ENCODE data around the gene SIGLEC9.

SIGLEC9 gene

DNA sequence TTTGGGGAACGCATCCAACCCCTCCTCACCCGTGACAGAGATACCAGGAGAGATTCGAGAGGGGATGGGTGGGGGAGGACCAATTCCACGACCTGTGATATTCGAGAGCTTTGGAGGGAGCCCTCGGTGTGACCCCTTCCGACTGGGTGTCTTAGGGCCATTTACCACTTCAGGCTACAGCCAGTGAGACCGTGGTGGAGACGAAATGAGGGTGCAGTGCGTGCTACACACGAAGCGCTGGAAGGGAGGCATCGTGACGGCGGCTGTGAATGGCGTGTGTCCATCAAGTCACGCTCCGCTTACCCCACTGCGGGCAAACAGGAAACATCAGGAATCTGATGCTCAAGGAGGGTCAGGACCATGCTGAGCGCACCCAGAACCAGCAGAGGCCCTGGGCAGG is 26.9 kb upstream of the SIGLEC9 start:
- DNase-seq = no peak

DNA sequence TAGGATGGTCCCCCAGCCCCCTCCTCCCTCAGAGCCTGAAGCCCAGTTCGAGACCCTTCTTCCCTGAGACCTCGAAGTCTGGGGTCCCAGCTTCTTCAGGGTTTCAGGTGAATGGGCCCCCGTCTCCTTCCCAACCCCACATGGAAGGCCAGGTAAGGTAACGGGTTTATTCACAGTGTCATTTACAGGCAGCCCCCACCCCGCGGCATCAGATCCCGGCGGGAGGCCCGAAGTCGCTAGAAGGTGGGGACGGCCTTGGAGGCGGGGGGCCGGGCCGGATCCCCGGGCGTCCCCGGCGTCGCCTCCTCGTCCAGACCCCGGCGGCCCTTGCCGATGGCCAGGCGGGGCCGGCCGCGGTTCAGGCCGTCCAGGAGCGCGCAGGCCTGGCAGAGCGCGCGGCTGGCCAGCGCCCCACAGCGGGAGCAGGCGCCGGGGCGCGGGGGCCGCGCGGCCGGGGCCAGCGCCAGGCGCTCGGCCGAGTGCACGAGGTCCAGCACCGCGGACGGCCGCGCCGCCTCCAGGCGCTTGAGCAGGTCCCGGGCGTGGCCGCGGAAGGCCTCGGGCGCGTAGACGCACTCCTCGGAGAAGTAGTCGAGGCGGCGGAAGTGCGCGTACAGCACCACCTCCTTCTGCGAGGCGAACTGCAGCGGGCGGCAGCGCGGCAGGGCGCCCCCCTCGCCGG is 26.2 kb upstream of the SIGLEC9 start:
- DNase-seq = no peak

DNA sequence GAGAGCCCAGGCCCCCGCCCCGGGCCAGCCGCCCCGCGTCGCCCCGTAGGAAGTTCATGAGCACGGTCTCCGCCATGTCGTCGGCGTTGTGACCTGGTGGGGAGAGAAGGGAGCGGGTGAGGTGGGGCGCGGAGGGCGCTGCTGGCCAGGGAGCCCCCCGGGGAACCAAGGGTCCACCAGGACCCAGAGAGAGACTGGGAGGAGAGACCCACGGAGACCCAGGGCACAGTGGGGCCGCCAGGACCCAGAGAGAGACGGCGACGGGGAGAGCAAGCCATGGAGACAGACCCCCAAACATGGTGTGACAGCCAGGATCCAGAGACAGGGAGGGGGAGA is 25.7 kb upstream of the SIGLEC9 start:
- DNase-seq = no peak

DNA sequence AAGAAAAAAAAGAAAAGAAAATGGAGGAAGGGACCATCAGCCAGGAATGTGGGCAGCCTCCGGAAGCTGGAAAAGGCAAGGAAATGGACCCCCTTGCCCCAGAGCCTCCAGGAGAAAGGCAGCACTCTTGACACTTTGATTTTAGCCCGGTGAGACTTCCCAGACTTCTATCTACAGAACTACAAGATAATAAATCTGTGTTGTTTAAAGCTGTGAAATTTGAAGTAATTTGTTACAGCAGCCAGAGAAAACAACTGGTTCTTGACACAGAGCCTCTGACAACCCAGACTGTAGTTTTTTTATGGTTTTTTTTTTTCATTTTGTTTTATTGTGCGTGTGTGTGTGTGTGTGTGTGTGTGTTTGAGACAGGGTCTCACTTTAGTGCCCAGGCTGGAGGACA is 24.1 kb upstream of the SIGLEC9 start:
- no peak for DNase-seq

- DNase-seq = no peak
These were observed 23.4 kb upstream of the SIGLEC9 start for GRCh38 chr19:51101171-51101865.

DNA sequence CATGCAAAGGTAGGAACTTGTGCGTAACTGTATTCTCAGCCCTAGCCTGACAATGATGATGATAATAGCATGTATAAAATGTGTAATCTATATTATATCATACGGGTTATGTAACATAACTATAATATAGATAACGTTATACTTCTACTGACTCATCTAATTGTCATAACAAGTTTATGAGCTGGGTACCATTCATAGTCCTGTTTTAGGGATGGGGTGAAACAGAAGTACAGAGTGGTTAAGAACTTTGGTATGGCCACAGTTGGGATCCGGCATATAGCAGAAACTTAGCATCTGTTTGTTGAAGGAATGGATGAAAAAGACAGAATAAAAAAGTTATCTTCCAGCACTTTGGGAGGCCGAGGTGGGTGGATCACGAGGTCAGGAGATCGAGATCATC is 21.7 kb upstream of the SIGLEC9 start:
- DNase-seq = no peak

- no peak for DNase-seq
These were observed 20.8 kb upstream of the SIGLEC9 start for GRCh38 chr19:51103926-51104341.

DNA sequence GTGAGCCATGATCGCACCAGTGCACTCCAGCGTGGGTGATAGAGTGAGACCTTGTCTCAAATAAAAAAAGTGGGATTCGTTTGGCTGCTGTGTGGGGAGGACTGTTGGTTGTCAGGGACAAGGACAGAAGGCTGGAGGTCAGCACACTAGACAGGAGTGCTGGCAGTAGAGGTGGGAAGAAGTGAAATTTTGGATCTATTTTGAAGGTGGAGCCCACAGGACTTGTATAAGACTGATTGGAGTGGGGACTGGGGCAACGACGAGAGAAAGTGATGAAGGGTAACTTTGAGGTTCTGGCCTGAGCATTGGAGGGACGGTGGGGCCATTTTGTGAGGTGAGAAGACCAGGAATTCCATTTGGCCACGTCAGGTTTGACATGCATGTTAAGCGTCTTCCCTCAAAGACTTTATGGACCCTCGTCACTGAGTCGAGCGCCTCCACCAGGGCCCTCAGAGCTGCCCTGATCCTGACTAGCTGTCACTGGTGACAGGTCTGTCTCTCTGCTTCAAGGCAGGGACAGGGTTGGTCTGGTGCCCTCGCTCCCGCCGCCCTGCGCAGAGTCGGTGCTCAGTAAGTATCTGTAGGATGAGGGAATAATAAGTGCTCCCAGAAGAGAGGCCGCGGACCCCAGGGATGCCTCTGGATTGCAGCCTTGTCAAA is 17.2 kb upstream of the SIGLEC9 start:
- peak; percentile 55 for DNase-seq

DNA sequence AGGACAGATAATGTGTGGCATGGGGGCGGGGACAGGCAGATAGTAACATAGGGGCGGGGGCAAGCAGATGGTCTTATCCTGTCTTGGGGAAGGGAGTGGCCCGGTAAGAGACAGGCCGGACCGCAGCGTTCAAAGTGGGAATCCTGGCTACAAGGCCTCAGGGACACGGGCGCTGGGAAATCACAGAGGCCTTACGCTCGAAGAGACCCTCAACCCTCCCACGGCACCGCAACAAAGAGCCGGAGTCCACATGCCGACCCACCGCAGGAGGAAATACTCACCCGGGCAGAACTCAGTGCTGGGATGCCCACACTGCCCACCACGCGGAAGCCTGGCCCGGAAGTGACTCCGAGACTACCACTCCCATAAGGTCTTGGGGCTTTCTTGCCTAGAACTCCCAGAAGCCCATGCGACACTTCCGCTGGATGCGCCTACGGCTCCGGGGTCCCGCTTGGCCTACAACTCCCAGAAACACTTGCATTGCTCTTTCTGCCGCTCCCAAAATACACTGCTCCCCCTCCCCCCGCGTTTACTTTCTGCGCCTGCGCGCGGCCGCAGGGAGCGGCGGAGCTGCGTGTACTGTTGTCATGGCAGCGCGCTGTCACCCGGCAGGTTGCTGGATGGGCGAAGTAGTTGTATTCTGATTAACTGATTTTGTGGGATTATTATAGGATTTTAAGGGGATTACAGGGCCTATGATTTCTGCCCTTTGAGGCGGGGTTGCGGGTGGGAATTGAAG is 16.5 kb upstream of the SIGLEC9 start, which contains the start of gene CTU1:
Gene CTU1, minus strand, starts transcription at position 344 of the 739 bp plus-strand sequence. CDS start 3,840 bp downstream, outside the sequence.
- peak; percentile 99 for DNase-seq

DNA sequence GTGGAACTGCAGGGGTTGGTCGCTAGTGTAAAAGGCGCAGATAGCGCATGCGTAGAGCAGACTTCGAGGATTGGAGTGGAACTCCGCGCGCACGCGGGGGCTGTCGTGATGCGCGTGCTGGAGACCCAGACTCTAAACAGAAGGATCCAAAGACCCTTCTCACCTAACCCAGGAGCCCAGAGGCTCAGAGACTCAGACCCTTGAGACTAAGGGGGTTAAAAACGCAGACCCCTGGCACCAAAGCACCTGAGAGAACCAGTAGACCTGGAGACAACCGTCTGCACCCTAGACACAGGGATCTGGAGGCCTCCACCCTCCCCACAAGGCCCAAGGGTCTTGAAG is 15.9 kb upstream of the SIGLEC9 start:
- no peak for DNase-seq

DNA sequence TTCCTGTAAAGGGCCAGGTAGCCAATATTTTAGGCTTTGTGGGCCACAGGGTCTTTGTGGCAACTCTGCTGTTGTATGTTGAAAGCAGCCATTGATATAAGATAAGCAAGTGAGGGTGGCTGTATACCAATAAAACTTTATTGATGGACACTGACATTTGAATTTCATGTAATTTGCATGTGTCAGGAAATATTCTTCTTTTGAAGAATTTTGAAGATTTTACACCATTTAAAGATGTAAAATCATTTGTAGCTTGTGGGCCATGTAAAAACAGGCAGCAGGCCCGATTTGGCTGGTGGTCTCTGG is 14.1 kb upstream of the SIGLEC9 start:
- DNase-seq = no peak

DNA sequence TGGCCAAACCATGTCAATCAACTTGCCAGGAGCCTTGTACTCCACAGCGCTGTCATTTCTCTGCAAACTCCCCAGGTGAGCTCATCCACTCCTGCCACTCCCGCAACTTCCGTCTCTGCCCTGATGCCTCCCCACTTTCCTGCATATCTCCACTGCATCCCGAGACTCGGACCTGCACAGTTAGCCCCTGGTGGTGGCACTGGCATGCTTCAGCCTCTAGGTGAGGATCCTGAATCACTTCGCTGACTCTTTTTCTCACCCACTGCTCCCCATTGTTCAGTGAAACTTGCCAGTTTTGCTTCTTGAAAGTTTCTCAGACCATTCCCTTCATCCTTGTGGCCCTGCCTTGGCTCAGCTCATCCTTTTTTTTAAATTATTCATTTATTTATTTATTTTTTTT is 13.1 kb upstream of the SIGLEC9 start:
- no peak for DNase-seq

GRCh38 chr19:51114087-51114729 is 10.5 kb upstream of the SIGLEC9 start:
- DNase-seq = no peak

DNA sequence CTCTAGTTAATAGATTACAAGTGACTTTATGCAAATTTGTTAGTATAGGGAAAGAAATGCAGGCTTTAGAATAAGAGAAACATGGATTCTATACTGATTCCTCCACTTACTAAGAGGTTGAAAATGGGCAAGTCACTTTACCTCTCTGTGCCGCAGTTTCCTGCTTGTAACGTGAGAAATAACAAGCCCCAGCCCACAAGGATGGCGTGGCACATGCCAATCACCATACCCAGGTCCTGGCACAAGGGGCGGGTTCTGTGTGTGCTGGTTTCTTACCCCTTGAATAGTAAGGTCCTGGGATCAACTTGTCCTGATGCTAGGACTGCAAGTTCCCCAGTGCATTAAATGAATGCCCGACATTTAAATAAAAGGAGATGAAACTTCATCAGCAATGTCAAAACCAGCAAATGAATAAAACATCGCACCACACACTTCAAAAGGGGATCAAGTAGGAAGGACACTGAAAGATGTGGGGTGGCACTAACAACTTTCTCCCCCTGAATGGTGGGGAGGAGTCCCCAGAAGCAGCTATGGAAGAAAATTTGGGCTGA is 7.9 kb upstream of the SIGLEC9 start:
- no peak for DNase-seq

DNA sequence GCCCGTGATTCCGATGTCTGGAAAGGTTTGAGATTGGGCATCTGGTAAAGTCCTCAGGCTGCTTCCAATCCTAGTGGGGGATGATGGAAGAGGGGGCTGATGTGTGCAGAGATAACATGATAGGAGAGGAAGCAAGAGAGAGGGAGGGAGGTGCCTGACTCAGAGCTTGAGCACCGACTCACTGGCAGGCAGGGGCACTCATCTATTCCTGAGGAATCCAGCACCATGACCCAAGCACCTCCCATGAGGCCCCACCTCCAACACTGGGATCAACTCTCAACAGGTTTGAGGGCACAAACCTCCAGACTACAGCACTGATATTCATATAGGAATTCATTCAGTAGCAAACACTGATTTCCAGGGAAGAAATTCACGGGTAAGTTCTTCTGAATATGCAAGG is 5.6 kb upstream of the SIGLEC9 start:
- DNase-seq = no peak

GRCh38 chr19:51119611-51120010 is 5.1 kb upstream of the SIGLEC9 start:
- DNase-seq = no peak

DNA sequence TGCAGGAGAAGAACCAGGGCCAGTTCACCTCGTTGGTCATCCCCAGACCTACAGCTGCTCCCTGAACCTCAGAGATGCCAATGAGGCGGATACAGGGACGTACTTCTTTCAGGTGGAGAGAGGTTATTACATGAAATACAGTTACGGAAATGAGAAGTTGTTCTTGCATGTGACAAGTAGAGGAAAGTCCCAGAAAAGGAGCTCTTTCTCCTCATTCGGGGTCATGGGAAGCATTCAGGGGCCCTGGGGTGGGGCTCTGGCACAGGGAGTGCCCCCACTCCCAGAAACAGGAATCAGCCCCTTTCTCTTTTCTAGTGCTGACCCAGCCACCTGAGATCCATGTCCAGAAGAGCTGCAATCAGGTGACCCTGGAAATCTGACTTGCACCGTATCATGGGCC is 4.5 kb upstream of the SIGLEC9 start:
- DNase-seq = no peak

- DNase-seq = no peak
These were observed 3.4 kb upstream of the SIGLEC9 start for GRCh38 chr19:51121257-51121656.

DNA sequence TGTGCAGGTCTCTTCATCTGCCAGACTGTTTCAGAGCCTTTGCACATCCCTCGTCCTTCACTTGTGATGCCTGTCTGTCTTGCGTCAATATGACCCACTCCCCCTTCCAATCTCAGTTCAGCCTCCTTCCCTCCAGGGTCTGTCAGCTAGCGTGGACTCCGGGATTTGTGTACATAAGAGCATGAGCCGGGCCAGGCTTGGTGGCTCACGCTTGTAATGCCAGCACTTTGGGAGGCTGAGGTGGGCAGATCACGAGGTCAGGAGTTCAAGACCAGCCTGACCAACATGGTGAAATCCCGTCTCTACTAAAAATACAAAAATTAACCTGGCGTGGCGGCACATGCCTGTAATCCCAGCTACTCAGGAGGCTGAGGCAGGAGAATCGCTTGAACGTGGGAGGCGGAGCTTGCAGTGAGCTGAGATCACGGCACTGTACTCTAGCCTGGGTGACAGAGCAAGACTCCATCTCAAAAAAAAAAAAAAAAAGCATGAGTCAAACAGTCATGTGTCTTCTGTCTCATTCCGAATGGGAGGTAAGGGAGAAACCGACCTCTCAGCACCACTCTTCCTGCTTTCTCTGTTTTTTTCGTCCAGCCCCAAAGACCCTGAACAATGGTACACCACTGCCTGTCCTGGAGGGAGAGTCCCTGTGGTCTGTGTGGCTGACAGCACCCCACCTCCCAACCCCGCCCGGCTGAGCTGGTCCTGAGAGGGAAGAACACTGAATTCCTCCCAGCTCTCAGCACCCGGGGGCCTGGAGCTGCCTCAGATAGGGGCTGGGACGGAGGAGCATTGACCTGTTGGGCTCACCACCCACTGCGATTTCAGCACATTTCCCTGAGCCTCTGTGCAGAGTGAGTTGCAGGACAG is 2.4 kb upstream of the SIGLEC9 start:
- DNase-seq = no peak

DNA sequence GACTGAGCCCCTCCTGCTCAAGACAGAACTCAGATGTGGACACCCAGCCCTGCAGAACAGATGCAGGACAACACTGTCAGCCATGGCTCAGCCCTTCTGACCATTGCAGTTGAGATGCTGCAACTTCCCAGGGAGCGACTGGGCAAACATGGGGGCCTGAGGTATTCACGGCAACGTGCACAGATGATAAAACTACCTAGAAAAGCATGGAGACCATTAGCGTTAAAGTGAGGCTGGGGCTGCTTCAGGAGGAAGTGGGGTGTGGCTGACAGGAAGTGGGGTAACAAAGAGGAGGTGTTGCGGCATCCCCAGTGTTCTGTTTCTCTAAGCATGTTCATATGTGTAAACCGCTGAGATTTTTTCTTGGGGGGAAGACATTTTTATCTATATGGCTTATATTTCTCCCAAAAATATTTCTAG is 1.3 kb upstream of the SIGLEC9 start:
- no peak for DNase-seq

DNA sequence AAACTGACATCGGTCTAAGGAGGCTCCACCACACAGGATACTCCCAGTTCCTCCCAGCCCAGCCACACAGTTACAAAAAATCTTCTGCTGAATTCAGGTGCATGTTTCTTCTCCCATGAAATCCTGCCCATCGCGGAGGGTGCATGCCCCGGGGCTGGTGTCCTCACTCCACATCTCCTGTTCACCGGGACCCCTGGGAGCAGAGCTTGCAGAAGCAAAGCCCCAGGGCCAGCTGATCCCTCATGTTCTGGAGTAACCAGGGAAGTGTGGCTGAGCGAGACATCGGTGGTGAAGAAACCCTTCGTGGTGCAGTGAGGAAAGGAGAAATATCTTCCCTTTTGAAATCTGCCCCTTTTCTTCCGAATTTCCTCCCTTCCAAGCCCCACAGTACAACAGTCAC is 904 bp upstream of the SIGLEC9 start:
- no peak for DNase-seq

- DNase-seq = no peak
These were observed 490 bp upstream of the SIGLEC9 start for GRCh38 chr19:51124216-51124615.

Measured in EL (cell line).